AG04450 (cell line): ENCODE data around the gene NRCAM. TPM values are rescaled to one million over a fixed set of nuclear protein-coding genes. Genes with fewer than 3 reads are reported as not detected.

Experiments used
- CTCF ChIA-PET: fragments of 300-600, 350-600 bp; formaldehyde crosslinking; extraction: SDS; loops from one replicate; lab custom pipeline; 2022; ENCODE audit warnings: antibody characterized with exemption, inconsistent platforms; lab: Charles Lee
- POLR2A ChIA-PET: fragments of 350-600 bp; formaldehyde crosslinking; extraction: SDS; loops from one replicate; lab custom pipeline; 2021; ENCODE audit warnings: antibody characterized with exemption, inconsistent platforms; lab: Yijun Ruan, JAX
- DNase-seq: peaks from one replicate; pipeline ENCODE4 v3.0.0-alpha.2; 2011; ENCODE audit warnings: low read depth, low spot score
- H3K27ac ChIP-seq: one replicate; pipeline ENCODE4 v1.5.1; 2012; ENCODE audit warnings: low read depth, low read length, control low read depth
- H3K27me3 ChIP-seq: one replicate; pipeline ENCODE4 v1.6.0; 2012; ENCODE audit warnings: low read length; ENCODE audit not compliant: control insufficient read depth, insufficient read depth
- H3K4me3 ChIP-seq: 2 replicates; pipeline ENCODE4 v1.5.1; 2011; ENCODE audit warnings: mild to moderate bottlenecking, low read depth, low read length, control low read depth
- H3K9me3 ChIP-seq: 2 replicates; pipeline ENCODE4 v1.5.1; 2012; ENCODE audit warnings: low read length; ENCODE audit not compliant: control insufficient read depth, insufficient read depth
- polyA plus RNA-seq: library from polyadenylated mRNA; depleted of rRNA; stranded (reverse); fragments of >200 nt; gene quantifications from 2 replicates; pipeline ENCODE4 v1.2.3, GENCODE V29; 2011
- TF ChIP-seq, protein P1 (sequence below): IDR thresholded peaks from 2 replicates; pipeline ENCODE4 v1.5.1; 2011; ENCODE audit warnings: low read depth, low read length, control low read depth, inconsistent platforms

NRCAM gene
- polyA plus RNA-seq, 1 experiment: 0.66 TPM

DNA sequence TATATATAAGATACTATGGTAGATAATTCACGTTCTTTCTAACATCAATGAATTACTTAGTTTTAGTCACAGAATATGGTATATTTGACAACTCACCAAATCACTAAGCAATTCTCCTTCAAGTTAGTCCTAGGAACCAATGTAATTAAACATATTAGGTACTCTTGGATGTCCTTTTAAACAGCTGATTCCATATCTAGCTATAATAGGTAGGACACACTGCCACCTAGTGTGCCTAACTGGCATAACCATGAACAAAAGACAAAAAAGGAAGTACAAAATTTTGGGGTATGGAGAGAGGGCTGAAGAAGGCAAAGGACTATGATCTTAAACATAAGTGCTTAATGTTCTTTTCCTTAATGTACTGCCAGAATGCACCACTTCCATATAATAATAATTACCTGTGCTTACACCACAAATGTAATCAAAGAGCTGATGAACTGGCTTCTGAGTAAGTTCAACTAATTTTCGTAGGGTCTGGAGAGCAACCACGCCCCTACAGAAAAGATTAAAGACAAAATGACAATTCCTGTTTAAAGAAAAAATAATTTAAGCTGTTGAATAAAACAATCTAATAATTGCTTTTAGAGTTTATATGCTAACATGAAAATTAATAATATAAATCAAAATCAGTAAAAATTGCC is 41.0 kb upstream of the NRCAM start:
- DNase-seq: peak; percentile 3
- POLR2A ChIA-PET: no interaction called here
- CTCF ChIA-PET: interaction anchor here (0.5 to 4.1 kb wide), 44 partner anchors 9 to 1683 kb away, joined by 3 to 76 read pairs (median 5); partner anchors contain the start of genes BCAP29, NRCAM and PNPLA8
- H3K4me3 ChIP-seq: no peak overlapping the region
- H3K27me3 ChIP-seq: no peaks in the 10 kb centered on the region
- no peaks in the 10 kb centered on the region for H3K9me3 ChIP-seq
- H3K27ac ChIP-seq: no peak overlapping the region
- TF ChIP-seq, protein P1, sequence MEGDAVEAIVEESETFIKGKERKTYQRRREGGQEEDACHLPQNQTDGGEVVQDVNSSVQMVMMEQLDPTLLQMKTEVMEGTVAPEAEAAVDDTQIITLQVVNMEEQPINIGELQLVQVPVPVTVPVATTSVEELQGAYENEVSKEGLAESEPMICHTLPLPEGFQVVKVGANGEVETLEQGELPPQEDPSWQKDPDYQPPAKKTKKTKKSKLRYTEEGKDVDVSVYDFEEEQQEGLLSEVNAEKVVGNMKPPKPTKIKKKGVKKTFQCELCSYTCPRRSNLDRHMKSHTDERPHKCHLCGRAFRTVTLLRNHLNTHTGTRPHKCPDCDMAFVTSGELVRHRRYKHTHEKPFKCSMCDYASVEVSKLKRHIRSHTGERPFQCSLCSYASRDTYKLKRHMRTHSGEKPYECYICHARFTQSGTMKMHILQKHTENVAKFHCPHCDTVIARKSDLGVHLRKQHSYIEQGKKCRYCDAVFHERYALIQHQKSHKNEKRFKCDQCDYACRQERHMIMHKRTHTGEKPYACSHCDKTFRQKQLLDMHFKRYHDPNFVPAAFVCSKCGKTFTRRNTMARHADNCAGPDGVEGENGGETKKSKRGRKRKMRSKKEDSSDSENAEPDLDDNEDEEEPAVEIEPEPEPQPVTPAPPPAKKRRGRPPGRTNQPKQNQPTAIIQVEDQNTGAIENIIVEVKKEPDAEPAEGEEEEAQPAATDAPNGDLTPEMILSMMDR: peak; percentile 86

DNA sequence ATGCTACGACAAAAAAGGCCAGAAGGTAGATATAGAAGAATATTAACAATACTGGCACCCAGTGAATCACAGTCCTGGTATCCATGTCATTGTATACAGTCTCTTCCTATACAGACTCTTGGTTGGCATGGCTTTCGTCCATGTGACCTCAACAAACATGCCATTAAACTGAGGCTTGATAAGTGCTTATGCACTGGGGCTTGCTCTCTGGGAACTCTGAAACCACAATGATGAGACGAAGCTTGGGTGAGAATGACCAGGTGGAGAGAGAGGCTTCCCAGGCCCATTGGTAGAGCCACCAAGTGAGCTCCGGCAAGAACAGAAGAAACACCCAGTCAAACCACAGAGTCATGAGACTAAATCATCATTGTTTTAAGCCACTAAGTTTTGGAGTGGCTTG is 36.5 kb upstream of the NRCAM start:
- H3K27ac ChIP-seq: no peak overlapping the region
- no peak overlapping the region for H3K4me3 ChIP-seq
- DNase-seq: no peak
- POLR2A ChIA-PET: interaction anchor here (0.5 kb wide), 1 partner anchor 21 kb away, joined by 10 read pairs; no protein-coding TSS in a partner anchor
- no peaks in the 10 kb centered on the region for H3K27me3 ChIP-seq
- CTCF ChIA-PET: no interaction called here
- TF ChIP-seq, protein P1: no peak
- H3K9me3 ChIP-seq: no peaks in the 10 kb centered on the region

DNA sequence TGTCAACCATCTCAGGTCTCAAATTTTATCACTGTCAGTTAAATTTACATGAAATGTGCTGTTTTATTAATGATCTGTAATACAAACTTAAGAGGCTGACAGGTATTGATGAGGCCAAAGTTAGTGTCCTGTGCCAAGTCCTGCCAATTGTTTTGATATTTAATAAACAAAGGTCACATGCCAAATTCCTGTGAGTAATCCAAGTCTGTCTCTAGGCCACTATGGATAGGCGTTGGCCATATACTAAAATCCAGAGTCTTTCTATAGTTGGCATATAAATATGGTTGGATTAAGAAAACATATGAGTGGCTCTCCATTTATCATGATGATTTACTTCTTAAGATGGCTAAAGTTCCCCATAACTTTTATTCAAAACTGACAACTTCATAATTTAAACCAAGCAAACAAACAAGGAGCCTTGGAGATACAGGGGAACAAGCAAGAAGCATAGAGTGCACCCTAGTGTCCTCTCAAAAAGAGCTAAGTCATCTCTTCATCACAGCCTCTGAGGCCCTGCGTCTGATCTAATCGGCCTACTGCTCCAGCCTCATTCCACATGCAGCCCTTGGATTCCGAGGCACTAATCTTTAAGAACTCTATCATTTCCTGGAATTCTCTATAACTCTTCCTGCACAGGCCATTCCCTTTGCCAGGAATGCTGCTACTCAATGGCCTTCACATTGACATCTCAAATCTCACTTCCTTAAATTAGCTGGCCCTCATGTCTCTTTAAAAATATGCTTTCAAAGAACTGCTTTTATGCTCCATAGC is 32.7 kb upstream of the NRCAM start:
- H3K27ac ChIP-seq: no peak overlapping the region
- TF ChIP-seq, protein P1: no peak
- no peaks in the 10 kb centered on the region for H3K27me3 ChIP-seq
- H3K4me3 ChIP-seq: no peak overlapping the region
- no peak for DNase-seq
- no peaks in the 10 kb centered on the region for H3K9me3 ChIP-seq
- ChIA-PET CTCF (interaction anchor here (8.3 kb wide), 1 partner anchor 8 kb away, joined by 76 read pairs; no protein-coding TSS in a partner anchor), POLR2A (no interaction called here)

DNA sequence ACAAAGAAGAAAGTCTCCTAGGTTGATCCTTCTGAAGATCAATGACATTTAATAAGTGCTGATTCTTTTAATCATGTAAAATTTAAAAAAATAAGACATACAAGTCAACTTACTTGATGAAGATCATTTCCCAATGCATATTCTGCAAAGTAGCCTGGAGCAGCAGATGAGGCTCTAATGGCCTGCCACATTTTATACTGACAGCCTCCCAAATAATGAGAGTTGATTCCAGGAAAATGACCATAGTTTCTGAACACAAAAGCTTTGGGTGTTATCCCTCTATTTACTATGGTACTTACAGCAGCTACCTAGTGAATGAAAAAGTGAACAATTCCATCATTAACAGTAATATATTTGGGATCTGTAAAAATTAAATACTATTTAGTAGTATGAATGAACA is 31.4 kb upstream of the NRCAM start:
- TF ChIP-seq, protein P1: no peak
- Histone ChIP-seq H3K4me3 (no peak overlapping the region), H3K27ac (no peak overlapping the region), H3K9me3 (no peaks in the 10 kb centered on the region), H3K27me3 (no peaks in the 10 kb centered on the region)
- ChIA-PET POLR2A (no interaction called here), CTCF (interaction anchor here (1.9 to 8.3 kb wide), 2 partner anchors 10 to 11 kb away, joined by 4 to 76 read pairs; no protein-coding TSS in a partner anchor)
- DNase-seq: no peak
